Sigmoid colon (tissue), 4 donors: Measurements from ENCODE around the gene KCNJ4.

Experiments
- POLR2A ChIP-seq, 2 donors: fragments of 450-650 bp; IDR thresholded peaks; one replicate each; pipeline ENCODE4 v1.6.1; 2016; ENCODE audit warnings: antibody characterized with exemption in 2 of 2, mild to moderate bottlenecking in 2 of 2, moderate library complexity in 2 of 2
- POLR2AphosphoS5 ChIP-seq, 4 donors: sonication (generic); formaldehyde crosslinking; IDR thresholded peaks; one replicate each; pipeline ENCODE4 v1.6.1; 2017; ENCODE audit warnings: antibody characterized with exemption in 4 of 4
- TF ChIP-seq, protein P1 (sequence below), 4 experiments: fragments of 450-650 bp in 3 of 4; fragments of 200-600 bp in 1 of 4; IDR thresholded peaks; one replicate each; pipeline ENCODE4 v1.5.1; 2016 to 2019; ENCODE audit warnings: antibody characterized with exemption in 4 of 4, mild to moderate bottlenecking in 3 of 4, moderate library complexity in 2 of 4

DNA sequence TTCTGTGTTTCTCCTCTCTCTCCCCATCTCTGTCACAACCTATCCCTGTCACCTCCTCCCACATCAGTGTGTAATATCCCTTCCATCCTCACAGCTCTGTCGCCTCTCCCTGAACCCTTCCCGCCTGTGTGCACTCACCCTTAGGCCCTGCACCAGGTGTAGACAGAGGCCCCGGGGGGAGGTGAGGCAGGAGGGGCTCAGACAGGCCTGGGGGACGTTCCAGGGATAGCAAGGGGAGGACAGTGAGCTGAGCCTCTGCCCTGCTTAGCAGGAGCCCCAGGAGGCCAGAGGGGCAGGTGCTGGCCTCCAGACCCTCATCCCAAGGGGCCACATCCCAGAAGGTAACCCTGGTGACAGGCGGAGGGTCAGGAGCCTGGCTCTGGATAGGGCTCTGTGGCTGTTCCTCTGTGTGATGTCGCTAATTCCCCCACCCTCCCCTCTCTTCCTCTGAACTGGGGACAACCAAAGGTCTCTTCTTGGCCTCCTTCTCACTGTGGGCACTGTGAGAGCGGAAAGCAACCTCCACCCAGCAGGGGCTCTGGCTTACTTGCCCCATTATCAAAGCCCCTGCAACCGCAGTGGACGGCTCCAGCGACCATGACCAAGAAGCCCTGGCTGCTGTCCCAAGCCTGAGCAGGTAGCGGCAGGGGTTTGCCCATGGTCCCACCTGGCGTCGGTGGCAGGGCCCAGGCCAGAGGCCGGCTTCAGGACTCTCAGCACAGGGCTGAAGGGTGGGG lies 35.7 kb downstream of the KCNJ4 start:
- TF ChIP-seq POLR2A (IDR thresholded peaks at IDR 0.05) (no peak), POLR2AphosphoS5 (IDR thresholded peaks at IDR 0.05) (no peak)
- TF ChIP-seq, protein P1, sequence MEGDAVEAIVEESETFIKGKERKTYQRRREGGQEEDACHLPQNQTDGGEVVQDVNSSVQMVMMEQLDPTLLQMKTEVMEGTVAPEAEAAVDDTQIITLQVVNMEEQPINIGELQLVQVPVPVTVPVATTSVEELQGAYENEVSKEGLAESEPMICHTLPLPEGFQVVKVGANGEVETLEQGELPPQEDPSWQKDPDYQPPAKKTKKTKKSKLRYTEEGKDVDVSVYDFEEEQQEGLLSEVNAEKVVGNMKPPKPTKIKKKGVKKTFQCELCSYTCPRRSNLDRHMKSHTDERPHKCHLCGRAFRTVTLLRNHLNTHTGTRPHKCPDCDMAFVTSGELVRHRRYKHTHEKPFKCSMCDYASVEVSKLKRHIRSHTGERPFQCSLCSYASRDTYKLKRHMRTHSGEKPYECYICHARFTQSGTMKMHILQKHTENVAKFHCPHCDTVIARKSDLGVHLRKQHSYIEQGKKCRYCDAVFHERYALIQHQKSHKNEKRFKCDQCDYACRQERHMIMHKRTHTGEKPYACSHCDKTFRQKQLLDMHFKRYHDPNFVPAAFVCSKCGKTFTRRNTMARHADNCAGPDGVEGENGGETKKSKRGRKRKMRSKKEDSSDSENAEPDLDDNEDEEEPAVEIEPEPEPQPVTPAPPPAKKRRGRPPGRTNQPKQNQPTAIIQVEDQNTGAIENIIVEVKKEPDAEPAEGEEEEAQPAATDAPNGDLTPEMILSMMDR (IDR thresholded peaks at IDR 0.05) = no peak
